Umbilical cord (tissue), 2 donors: ENCODE results near the gene KRTAP22-2. TPM values are rescaled to one million over a fixed set of nuclear protein-coding genes. Genes with fewer than 3 reads are reported as not detected.
A peak's percentile ranks its signal among the peaks of the same experiment; 100 is the strongest.

Source experiments
- DNase-seq: peaks from one replicate; pipeline ENCODE4 v3.0.0-alpha.2; 2015; ENCODE audit warnings: low spot score
- total RNA-seq: library from RNA; depleted of rRNA; stranded (reverse); fragments of >200 nt; gene quantifications from one replicate; pipeline ENCODE4 v1.2.3, GENCODE V29; 2014; ENCODE audit warnings: low replicate concordance; ENCODE audit not compliant: insufficient read depth

Gene KRTAP22-2
- not detected for total RNA-seq

GRCh38 chr21:30590297-30590696, at the start of gene KRTAP22-2:
KRTAP22-2 (minus strand) TSS chr21:30590397.
- no peak for DNase-seq

GRCh38 chr21:30638686-30639085, 48.5 kb upstream of the KRTAP22-2 start:
- DNase-seq = no peak

GRCh38 chr21:30634906-30635305, 44.7 kb upstream of the KRTAP22-2 start, which contains the start of gene KRTAP20-2:
KRTAP20-2 (plus strand) TSS chr21:30635206; CDS start chr21:30635264, 58 bp downstream.
- no peak for DNase-seq

GRCh38 chr21:30629200-30629599, 39.0 kb upstream of the KRTAP22-2 start:
- peak; percentile 69 for DNase-seq

GRCh38 chr21:30628109-30628508, 37.9 kb upstream of the KRTAP22-2 start:
- no peak for DNase-seq

DNA sequence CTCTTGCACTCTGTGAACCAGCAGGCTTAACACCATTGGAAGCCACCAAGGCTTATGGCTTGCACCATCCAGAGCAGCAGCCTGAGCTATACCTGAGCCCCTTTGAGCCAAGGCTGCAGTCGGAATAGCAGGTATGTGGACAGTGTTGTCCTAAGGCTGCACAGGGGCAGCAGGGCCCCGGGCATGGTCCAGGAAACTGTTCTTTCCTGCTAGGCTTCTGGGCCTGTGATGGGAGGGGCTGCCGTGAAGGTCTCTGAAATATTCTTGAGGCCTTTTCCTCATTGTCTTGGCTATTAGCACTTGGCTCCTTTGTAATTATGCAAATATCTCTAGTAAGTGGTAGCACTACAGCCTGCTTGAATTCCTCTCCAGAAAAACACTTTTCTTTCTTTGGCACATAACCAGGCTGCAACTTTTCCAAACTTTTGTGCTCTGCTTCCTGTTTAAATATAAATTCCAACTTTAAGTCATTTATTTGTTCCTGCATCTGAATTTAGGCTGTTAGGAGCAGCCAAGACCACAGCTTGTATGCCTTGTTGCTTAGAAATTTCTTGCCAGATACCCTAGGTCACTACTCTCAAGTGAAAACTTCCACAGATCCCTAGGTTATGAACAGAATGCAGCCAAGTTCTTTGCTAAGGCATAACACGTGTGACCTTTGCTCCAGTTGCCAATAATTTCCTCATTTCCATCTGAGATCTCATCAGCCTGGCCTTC, 35.4 kb upstream of the KRTAP22-2 start:
- DNase-seq = no peak

GRCh38 chr21:30623362-30623761, 33.2 kb upstream of the KRTAP22-2 start:
- no peak for DNase-seq

GRCh38 chr21:30620522-30620921, 30.3 kb upstream of the KRTAP22-2 start, which contains the start of gene KRTAP20-4:
KRTAP20-4 (plus strand) TSS chr21:30620627.
- DNase-seq = no peak

DNA sequence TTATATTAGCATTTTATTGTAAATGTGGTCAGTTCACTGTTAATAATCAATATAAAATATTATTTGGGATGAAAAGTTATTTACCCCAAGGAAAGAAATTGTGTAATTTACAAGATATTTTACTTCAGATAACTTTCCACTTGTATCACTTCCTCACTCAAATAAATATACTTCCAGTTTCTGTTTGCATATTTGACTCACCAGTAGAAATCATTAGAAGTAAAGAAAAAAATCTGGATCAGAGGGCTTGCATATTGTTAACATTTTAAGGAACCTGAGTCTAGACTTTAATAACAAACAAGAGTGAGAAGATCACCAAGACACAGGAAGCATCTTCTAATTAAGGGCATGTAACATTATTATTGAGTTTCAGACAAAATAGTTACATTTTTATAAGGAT, 29.9 kb upstream of the KRTAP22-2 start:
- DNase-seq = no peak

GRCh38 chr21:30616125-30616524, 25.9 kb upstream of the KRTAP22-2 start, which contains the start of gene KRTAP20-1:
KRTAP20-1 (plus strand) TSS chr21:30616425; CDS start chr21:30616455, 30 bp downstream.
- DNase-seq = no peak

- DNase-seq = no peak
Observed at GRCh38 chr21:30615199-30615598, 25.0 kb upstream of the KRTAP22-2 start.

GRCh38 chr21:30613836-30614235, 23.6 kb upstream of the KRTAP22-2 start, which contains the start of gene KRTAP6-1:
KRTAP6-1 (minus strand) TSS chr21:30613930; CDS start chr21:30613904, 26 bp downstream.
- DNase-seq = no peak

DNA sequence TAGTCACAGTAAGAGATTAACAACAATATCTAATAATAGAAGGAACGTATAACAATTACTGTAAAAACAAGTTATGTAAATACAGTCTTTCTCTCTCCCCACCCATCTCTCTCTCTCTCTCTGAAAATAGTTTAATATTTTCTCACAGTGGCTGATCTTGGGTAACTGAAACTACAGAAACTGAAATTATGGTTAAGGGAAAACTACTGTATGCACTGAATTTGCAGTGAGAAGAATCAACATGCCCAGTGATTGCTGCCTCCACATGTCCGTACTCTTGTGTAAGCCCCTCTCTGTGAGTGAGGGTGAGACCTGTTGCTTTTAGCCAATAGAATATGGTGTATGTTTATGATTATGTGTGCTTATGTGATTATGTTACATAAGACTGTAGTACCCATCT, 21.9 kb upstream of the KRTAP22-2 start:
- DNase-seq = no peak

- no peak for DNase-seq
Observed at GRCh38 chr21:30605968-30606367, 15.8 kb upstream of the KRTAP22-2 start.

DNA sequence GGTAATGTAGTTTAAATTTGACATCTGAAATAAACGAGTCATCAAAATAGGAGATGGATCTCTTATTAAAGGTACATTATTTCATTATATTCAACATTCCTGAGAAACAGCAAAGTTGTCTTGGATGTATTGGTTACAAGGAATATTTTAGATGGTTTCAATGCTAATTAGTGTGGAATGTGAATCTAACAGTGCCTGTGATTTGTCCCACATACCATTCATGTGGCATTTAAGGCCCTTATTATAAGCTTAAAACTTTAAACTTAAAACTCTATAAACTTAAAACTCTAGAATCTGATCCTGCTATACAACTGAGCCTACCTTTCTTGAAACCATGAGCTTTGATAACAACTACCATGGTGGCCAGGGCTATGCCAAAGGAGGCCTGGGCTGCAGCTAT, 10.6 kb upstream of the KRTAP22-2 start, which contains the start of gene KRTAP22-1:
TSS of gene KRTAP22-1 (plus strand) at position 301 of the 400 bp plus-strand sequence.
- no peak for DNase-seq

GRCh38 chr21:30598802-30599201, 8.6 kb upstream of the KRTAP22-2 start, which contains the start of gene KRTAP6-2:
KRTAP6-2 (minus strand) TSS chr21:30598902; CDS start chr21:30598874, 28 bp downstream.
- DNase-seq = no peak

- no peak for DNase-seq
Observed at GRCh38 chr21:30592140-30592539, 1.9 kb upstream of the KRTAP22-2 start, which contains the start of gene KRTAP6-3. KRTAP6-3 (plus strand) TSS chr21:30592440; CDS start chr21:30592446, 6 bp downstream.

DNA sequence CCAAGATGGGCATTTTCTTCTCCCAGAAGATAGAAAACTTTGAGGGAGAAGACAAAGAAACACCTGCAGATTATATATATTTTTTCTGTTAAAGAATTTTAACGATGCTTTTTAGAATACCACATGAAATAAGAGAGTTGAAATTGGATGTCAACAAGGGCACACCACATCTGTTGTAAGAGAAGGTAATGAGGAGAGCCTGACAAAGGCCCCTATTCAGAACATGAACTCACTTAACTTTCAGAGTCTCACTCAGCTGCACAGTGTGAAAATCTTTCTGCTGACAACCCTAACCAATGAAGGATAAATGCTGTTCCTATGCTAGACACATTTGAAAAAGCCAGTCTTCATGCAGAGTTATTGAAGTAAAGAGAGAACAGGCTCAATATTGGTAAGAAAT, 7.3 kb downstream of the KRTAP22-2 start:
- DNase-seq = no peak

DNA sequence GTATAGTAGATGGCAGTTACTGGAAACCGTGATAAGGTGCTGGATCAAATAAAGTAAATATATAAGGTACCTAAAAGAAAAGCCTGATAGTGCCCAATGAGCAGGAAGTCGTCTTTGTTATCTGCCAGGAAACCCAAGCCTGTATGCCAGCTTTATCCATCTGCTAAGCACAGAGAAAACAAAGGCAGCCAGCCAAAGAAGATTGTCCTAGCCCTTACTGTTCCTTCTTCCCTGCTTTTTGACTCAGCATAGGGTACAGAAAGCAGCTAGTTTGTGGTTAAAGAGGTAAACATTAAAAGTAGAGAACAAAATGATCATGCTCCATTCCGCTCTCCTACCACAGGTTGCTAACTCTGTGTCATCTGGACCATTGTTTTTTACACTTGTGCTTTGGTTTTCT, 10.1 kb downstream of the KRTAP22-2 start:
- no peak for DNase-seq

DNA sequence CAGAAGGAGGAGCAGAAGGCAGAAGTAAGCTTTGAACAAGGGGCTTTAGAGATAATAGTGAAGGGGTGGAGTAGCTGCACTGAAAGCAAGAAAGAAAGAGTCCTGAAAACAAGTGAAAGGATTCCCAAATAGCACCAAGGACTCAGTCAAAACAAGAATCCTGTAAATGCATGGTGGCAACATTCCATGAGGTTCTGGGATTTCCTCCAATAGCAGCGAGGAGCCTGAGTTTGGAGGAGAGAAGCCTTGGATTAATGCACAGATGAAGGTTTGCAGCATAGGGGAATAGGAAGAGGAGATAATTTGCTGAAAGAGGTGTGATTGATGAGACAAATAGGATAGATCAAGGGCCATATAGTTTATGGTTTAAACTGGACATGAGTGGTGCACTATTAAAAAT, 10.9 kb downstream of the KRTAP22-2 start:
- no peak for DNase-seq

DNA sequence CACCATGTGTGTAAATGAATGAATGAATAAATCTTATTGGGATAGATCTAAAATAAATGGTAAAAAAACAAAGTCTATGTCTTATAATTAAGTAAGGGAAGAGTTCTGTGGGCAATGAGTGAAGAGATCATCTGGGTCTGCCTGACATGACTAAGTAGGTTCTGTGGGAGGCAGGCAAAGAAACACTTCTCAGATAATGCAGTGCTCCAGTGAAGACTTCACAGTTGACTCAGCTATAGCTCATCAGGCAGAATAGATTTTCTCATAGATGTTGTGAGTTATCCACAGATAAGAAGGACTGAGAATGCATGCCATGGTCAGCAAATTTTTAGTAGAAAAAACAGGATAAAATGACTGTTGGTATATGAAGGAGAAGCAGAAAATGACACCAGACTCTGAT, 12.4 kb downstream of the KRTAP22-2 start:
- DNase-seq = no peak

DNA sequence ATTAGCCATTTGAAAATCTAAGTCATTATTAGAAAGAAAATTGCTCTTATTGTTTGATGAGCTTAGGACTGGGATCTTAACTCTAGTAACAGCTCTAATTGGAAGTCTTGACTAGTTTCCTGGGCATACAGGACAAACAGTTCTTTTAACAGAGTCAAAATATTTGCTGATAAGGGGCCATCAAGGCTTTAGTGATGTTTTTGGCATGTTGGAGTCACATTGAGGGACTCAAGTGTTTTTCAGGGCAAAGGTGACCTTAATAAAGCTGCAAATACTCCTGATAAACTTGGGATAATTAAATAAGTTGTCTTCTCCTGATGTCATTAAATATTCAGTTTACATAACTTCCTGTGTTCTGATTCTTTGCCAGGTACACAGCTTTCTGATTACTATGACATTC, 22.6 kb downstream of the KRTAP22-2 start:
- no peak for DNase-seq

GRCh38 chr21:30563630-30564029, 26.6 kb downstream of the KRTAP22-2 start:
- DNase-seq = no peak
